NCI-H187 treated with DMSO at 0.1 percent for 48 hours (cell line): ENCODE results near the gene FNTB.
"Not testable (repeated sequence)": the region's sequence is repeated elsewhere in the genome, so short reads cannot be mapped to it uniquely, and the experiment has no call there.

Experiments used
- DNase-seq: peaks from one replicate; lab custom pipeline; 2025; lab: John Stamatoyannopoulos, UW

The FNTB gene

GRCh38 chr14:65015391-65015790 lies 28.7 kb downstream of the FNTB start:
- no peak for DNase-seq

GRCh38 chr14:65016471-65016870 lies 29.8 kb downstream of the FNTB start:
- DNase-seq: no peak

DNA sequence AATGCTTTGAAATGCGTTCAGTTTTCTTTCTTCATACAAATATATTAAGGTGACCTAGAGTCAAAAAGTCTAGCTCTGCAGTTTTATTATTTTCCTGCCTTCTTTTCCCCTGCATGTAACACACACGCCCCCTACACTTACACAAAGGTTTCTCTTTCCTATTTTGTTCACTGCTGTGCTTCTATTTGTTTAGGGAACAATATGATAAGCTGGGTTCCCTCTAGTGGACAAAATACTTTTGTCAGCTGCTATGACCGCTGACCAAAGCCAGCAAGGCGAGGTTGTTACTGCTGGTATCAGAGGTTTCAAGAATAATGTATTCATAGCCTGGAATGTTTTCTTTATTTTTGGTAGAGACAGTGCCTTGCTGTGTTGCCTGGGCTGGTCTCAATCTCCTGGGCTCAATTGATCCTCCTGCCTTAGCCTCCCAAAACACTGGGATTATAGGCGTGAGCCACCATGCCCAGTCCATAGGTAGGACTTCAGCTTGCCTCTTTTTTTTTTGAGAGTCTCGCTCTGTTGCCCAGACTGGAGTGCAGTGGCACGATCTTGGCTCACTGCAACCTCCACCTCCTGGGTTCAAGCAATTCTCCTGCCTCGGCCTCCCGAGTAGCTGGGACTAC lies 33.4 kb downstream of the FNTB start:
- no peak for DNase-seq

- DNase-seq: no peak
These were observed 38.3 kb downstream of the FNTB start for GRCh38 chr14:65024957-65025356.

GRCh38 chr14:65025818-65026217 lies 39.1 kb downstream of the FNTB start:
- no peak for DNase-seq

DNA sequence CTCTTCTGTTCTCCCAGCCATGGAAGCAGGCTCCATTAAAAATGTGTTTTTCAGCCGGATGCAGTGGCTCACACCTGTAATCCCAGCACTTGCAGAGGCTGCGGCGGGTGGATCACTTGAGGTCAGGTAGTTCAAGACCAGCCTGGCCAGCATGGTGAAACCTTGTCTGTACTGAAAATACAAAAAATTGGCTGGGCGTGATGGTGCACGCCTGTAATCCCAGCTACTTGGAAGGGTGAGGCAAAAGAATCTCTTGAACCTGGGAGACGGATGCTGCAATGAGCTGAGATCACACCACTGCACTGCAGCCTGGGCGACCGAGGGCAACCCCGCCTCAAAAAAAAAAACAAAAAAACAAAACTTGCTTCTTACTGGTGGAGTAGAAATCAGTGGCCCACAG lies 39.8 kb downstream of the FNTB start:
- no peak for DNase-seq

GRCh38 chr14:65027127-65027799 lies 40.6 kb downstream of the FNTB start:
- DNase-seq: no peak

DNA sequence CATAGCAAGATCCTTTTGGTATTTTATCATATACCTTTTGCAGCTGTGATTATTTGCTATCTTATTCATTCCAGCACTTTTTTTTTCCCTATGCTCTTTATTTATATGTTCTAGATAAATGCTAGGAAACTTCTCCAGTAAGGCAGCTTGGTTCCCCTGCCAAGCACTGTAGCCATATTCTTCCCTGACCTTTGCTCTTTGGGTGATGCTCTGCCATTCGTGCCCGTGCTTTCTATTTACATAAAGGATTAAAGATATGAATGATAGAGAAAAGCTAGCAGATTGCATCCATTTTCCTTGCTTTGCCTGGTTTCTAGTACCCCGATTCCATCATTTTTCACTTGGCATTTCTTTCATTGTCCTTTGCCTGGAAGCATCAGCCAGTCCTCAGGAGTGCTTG lies 42.2 kb downstream of the FNTB start:
- DNase-seq: no peak

DNA sequence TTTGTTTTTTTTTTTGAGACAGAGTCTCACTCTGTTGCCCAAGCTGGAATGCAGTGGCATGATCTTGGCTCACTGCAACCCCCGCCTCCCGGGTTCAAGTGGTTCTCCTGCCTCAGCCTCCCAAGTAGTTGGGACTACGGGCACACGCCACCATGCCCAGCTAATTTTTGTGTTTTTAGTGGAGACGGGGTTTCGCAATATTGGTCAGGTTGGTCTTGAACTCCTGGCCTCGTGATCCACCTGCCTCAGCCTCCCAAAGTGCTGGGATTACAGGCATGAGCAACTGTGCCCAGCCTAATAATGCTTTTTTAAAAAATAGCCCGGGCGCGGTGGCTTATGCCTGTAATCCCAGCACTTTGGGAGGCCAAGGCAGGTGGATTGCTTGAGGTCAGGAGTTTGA lies 44.6 kb downstream of the FNTB start:
- not testable (repeated sequence) for DNase-seq

- DNase-seq: no peak
These were observed 45.6 kb downstream of the FNTB start for GRCh38 chr14:65032319-65032718.

DNA sequence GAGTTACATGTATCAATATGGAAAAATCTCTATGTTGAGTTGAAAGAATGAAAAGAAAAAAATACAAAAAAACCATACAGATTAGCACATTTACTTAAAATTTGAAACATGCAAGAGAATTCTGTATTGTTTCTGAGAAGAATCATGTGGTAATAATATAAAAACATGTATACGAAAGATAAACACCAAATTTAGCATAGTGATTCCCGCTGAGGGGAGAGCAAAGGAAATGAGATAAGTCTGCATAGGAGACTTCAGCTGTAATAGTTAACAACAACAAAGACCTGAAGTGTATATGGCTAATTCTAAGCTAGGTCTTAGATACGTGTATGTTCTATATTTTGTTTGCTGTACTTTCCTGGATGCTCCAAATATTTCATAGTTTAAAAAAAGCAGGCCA lies 46.5 kb downstream of the FNTB start:
- DNase-seq: no peak

DNA sequence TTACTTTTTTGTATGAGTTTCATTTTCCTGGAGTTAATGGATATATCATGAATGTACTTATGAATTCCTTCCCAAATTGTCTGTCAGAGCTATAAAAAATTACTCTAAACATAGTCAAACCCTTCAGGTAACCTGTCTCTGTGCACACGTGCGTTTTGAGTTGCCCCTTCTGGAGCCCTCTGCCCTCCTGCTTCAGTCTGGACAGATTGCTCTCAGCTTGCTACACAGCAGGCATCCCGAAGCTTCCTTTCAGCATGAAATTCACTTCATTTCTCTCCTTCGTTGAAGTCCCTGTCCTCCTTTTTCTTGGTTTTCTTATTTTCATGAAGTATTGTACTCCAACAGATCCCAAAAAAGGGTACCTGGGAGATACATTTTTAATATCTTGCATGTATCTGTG lies 47.3 kb downstream of the FNTB start:
- no peak for DNase-seq

DNA sequence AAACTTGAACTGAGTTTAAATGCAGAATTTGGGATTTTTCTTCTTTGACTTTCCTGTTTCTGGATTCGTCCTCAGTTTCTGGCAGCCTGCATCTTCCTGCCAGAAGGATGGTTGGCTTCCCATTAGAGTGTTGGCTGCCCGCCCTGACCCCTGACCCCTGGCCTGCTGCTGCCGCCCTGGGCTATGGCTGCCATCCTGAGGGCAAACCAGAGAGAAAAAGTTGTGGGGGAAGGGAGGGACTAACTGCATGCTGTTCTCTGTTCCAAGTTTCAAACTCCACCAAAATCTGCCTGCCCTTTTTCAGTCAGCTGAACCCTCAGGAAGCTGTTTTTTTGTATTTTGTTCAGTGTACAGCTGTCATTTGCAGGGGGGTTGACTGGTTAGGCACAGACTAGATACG lies 48.4 kb downstream of the FNTB start:
- no peak for DNase-seq

DNA sequence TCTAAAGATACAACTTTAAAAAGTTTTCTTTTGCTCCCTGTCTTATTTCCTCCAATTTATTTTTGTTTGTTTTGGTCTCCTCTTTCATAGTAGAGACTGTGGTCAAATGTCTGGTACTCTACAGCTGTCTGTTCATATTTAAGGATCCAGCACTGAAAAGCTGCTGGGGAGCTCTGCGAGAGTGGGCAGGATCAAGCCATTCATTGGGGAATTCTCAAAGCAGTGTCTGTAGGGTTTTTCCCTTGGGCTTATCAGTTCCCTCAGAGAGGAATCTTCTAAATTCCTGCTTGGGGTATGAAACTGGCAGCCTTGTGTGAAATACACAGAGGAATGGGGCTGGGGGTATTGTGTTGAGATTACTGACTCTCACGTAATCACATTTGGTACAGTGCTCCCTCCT lies 52.3 kb downstream of the FNTB start:
- DNase-seq: no peak

GRCh38 chr14:65040666-65041433 lies 54.2 kb downstream of the FNTB start:
- no peak for DNase-seq

- no peak for DNase-seq
These were observed 54.8 kb downstream of the FNTB start for GRCh38 chr14:65041434-65041915.

DNA sequence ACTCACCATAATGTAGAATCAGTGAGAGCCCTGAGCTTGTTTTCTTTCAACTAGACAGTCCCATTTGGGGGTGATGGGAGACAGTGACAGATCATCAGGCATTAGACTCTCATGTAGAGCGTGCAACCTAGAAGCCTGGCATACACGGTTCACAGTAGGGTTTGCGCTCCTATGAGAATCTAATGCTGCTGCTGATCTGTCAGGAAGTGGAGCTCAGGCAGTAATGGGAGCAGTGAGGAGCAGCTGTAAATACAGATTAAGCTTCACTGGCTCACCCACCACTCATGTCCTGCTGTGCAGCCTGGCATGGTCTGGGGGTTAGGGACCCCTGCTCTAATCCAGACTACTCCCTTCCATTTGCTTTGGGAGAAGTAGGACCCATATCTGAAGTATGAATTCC lies 55.6 kb downstream of the FNTB start:
- DNase-seq: no peak

DNA sequence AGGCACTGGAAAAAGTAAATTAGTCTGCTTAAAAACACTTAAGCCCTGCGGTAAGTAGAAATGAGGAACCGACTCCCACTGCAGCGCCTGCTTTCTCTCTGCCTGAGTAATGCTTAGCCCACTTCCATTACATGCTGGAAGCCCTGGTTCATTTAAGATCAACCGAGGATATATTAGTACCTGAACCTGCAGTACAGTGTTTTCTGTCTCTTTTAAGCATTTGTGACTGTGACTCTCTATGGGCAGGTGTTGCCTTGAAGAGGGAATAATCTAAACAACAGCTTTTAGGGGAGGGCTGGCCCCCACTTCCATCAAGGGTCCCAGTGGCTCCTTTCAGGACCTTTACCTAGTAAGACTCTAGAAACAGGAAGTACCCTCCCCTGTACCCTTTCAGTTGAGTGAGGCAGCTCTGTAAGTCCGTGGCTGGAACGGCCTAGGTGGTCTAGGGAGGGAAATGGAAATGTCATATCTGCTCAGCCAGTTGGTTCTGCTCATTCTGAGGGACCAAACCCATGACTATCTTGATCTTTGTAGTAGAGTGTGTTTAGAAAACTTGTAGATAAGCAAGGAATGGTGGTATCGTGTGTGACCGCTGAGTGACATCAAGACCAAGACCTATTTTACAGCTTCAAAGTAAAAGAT lies 56.2 kb downstream of the FNTB start:
- DNase-seq: no peak

DNA sequence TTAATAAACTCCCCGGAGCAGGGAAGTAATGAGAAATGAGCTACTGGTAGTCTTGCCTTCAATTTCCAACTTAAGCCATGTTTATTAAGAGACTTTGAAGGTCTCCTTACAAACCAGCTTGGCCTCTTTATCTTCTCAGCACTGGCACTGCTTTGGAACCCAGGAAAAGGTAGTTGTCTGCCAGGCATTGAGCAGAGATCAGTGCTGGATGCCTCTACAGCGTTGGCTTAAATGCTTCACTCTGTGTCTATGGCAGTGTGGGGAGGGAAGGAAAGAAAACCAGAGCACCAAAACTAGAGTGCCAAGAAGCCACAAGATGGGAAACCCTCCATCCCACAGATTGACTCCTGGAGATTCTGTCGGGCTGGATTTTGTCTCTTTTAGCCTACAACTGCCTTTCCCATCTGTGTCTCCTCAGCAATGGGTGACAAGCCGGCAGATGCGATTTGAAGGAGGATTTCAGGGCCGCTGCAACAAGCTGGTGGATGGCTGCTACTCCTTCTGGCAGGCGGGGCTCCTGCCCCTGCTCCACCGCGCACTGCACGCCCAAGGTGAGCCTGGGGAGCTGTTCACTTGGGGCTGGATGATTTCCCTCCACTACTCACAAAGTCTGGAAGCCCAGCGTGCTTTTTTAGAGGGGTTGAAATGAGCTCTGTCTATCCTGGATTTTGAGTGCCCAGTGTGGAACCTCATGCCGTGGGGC lies 57.3 kb downstream of the FNTB start:
- no peak for DNase-seq

DNA sequence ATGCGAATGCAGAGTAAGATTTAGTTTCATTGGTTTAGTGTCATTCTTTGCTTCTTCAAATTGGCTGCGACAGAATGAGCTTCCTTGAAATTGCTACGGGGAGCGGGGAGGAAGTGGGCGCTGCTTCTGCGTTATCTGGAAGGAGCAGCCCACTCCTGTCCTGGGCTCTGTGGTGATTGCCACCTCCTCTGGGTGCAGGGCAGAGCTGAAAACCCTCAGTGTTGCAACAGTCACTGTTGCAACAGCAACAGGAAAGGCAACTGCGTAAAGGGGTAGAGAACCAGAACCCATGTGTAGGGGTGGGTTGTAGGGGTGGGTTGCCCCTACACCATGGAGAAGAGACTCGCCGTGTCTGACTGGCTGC lies 57.9 kb downstream of the FNTB start:
- DNase-seq: no peak

DNA sequence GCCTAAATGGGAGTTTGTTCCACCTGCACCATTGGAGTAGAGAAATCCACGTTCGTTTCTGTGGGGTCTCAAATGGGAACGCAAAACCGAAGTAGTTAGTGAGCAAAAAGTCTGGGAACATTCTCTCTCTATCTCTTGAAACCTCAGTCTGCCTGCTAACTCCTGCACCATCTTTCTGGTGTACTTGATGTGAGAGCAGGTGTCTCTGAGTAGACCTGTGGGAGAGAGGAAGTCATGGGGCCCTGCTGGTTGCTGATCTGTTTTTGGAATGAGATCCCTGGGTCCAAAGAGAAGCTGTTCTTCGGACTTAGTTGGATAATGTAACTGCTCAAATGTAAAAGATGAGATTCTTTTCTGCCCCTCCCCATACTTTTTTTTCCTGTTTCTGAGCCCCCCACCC lies 58.3 kb downstream of the FNTB start:
- DNase-seq: no peak

- DNase-seq: no peak
These were observed 59.0 kb downstream of the FNTB start for GRCh38 chr14:65045709-65046108.
